HepG2 (cell line): ENCODE measurements around the gene EDN3. TPM values are rescaled to one million over a fixed set of nuclear protein-coding genes. Genes with fewer than 3 reads are reported as not detected.

ENCODE experiments used
- ATAC-seq: fragments of 200-7000 bp; cut with Tn5 transposase; 3 replicates; pipeline ENCODE4 v1.9.1; 2020; ENCODE audit warnings: mild to moderate bottlenecking, moderate library complexity
- BruUV-seq: library from RNA; stranded (reverse); fragments of 400-500 nt; replicated peaks from 2 replicates; lab custom pipeline; 2021; lab: Mats Ljungman, UMichigan
- CTCF ChIA-PET: fragments of 300-600 bp; formaldehyde crosslinking; extraction: SDS; loops from one replicate; lab custom pipeline; 2021; ENCODE audit warnings: low total read pairs, inconsistent platforms, low intra/inter-chr PET ratio; lab: Yijun Ruan, JAX
- POLR2A ChIA-PET: fragments of 350-600 bp; sonication (Branson Sonifier 250); formaldehyde crosslinking; loops from one replicate; lab custom pipeline; 2020; ENCODE audit warnings: antibody characterized with exemption, inconsistent platforms; lab: Yijun Ruan, JAX
- DNase-seq: peaks from one replicate; pipeline ENCODE4 v3.0.0-alpha.2; 2015; ENCODE audit warnings: low spot score
- FAIRE-seq: peaks from 3 replicates; lab custom pipeline; 2011; peaks lifted over from hg19 to GRCh38; lab: Jason Lieb, UNC
- H2AFZ ChIP-seq: one replicate; pipeline ENCODE4 v1.6.1; 2011; ENCODE audit warnings: low read length, inconsistent platforms
- H3K27ac ChIP-seq: fragments of 300-600 bp; 3 replicates; pipeline ENCODE4 v1.8.0; 2011; ENCODE audit warnings: mixed run types, mild to moderate bottlenecking, mixed read lengths, low read length, inconsistent platforms; ENCODE audit not compliant: insufficient read depth; ENCODE audit errors: extremely low read length
- H3K27me3 ChIP-seq, 2 experiments: fragments of 200-600 bp in 1 of 2; 2 replicates in 1 of 2; 3 replicates in 1 of 2; pipeline versions ENCODE4 v1.6.0 to v1.8.0; 2011; ENCODE audit warnings: low read length in 2 of 2, mild to moderate bottlenecking in 2 of 2, moderate library complexity in 2 of 2, inconsistent platforms in 1 of 2; ENCODE audit not compliant: insufficient read depth in 2 of 2, control insufficient read depth in 1 of 2
- H3K36me3 ChIP-seq, 2 experiments: fragments of 200-600 bp in 1 of 2; replicated peaks in 1 of 2; 2 replicates in 1 of 2; 3 replicates in 1 of 2; pipeline versions ENCODE4 v1.5.1 to v1.8.0; 2011; ENCODE audit warnings: low read length in 2 of 2, inconsistent platforms in 1 of 2; ENCODE audit not compliant: insufficient read depth in 2 of 2, control insufficient read depth in 1 of 2
- H3K4me1 ChIP-seq: 2 replicates; pipeline ENCODE4 v1.5.1; 2012; ENCODE audit warnings: low read length, inconsistent platforms; ENCODE audit not compliant: insufficient read depth
- H3K4me2 ChIP-seq: 2 replicates; pipeline ENCODE4 v1.6.0; 2011; ENCODE audit warnings: low read depth, low read length, inconsistent platforms
- H3K4me3 ChIP-seq, 3 experiments: fragments of 200-600 bp in 1 of 3; sonication (generic), shearing (Covaris generic) in 1 of 3; replicated peaks in 1 of 3; 2 replicates each; pipeline ENCODE4 v1.5.1; 2011 to 2016; ENCODE audit warnings: low read length in 3 of 3, inconsistent platforms in 2 of 3, low read depth in 2 of 3, mild to moderate bottlenecking in 2 of 3, control low read depth in 1 of 3, mixed read lengths in 1 of 3; ENCODE audit not compliant: insufficient read depth in 1 of 3
- H3K79me2 ChIP-seq: one replicate; pipeline ENCODE4 v1.6.1; 2011; ENCODE audit warnings: low read length, inconsistent platforms; ENCODE audit not compliant: insufficient read depth
- H3K9ac ChIP-seq: 2 replicates; pipeline ENCODE4 v1.6.0; 2011; ENCODE audit warnings: mild to moderate bottlenecking, low read depth, low read length, inconsistent platforms; ENCODE audit not compliant: insufficient read depth
- H3K9me3 ChIP-seq: 2 replicates; pipeline ENCODE4 v1.5.1; 2012; ENCODE audit warnings: mild to moderate bottlenecking, low read length
- H4K20me1 ChIP-seq: 2 replicates; pipeline ENCODE4 v1.6.0; 2011; ENCODE audit warnings: inconsistent platforms, mild to moderate bottlenecking, low read length, moderate library complexity; ENCODE audit not compliant: insufficient read depth
- BRD4 ChIP-seq: sonication (generic); formaldehyde crosslinking; IDR thresholded peaks from 2 replicates; pipeline ENCODE4 v1.4.0; 2020; ENCODE audit warnings: missing genetic modification reagents
- CCDC6 ChIP-seq: sonication (generic); formaldehyde crosslinking; IDR thresholded peaks from 2 replicates; pipeline ENCODE4 v1.8.1; 2022; ENCODE audit warnings: mild to moderate bottlenecking, missing genetic modification reagents, moderate library complexity
- DR1 ChIP-seq: sonication (generic); formaldehyde crosslinking; IDR thresholded peaks from 2 replicates; pipeline ENCODE4 v1.8.0; 2021; ENCODE audit warnings: mild to moderate bottlenecking, missing genetic modification reagents, inconsistent platforms
- HOXA7 ChIP-seq: sonication (generic); formaldehyde crosslinking; IDR thresholded peaks from 2 replicates; pipeline ENCODE4 v1.8.1; 2022; ENCODE audit warnings: mild to moderate bottlenecking, missing genetic modification reagents, moderate library complexity
- ISX ChIP-seq: sonication (generic); formaldehyde crosslinking; conservative IDR thresholded peaks from 2 replicates; pipeline ENCODE4 v1.5.0; 2020; ENCODE audit warnings: missing genetic modification reagents
- KAT2B ChIP-seq: fragments of 150-350 bp; IDR thresholded peaks from 2 replicates; pipeline ENCODE4 v1.6.1; 2014; ENCODE audit warnings: low read depth, low read length, borderline replicate concordance
- NFIC ChIP-seq: IDR thresholded peaks from 2 replicates; pipeline ENCODE4 v1.6.1; 2012; ENCODE audit warnings: mild to moderate bottlenecking, low read length, inconsistent platforms
- SNAPC2 ChIP-seq: sonication (generic); formaldehyde crosslinking; IDR thresholded peaks from 2 replicates; pipeline ENCODE4 v1.8.1; 2022; ENCODE audit warnings: mild to moderate bottlenecking, missing genetic modification reagents
- TGIF2 ChIP-seq: IDR thresholded peaks from 2 replicates; pipeline ENCODE4 v1.6.1; 2016; ENCODE audit warnings: control low read depth, missing compliant biosample characterization
- ZEB1 ChIP-seq: IDR thresholded peaks from 2 replicates; pipeline ENCODE4 v1.6.1; 2012; ENCODE audit warnings: mild to moderate bottlenecking, low read depth, inconsistent platforms; ENCODE audit not compliant: insufficient replicate concordance
- ZNF205 ChIP-seq: IDR thresholded peaks from 2 replicates; pipeline ENCODE4 v1.6.1; 2018; ENCODE audit warnings: missing biosample characterization, missing genetic modification reagents
- WGBS: methylation state at CpG from one replicate; pipeline ENCODE4 v1.1.6; 2017; ENCODE audit warnings: low lambda C conversion rate; 5-methylcytosine and 5-hydroxymethylcytosine counted together
- in situ Hi-C: cut with HindIII; loops from 2 replicates; pipeline ENCODE4 v1.10.0; 2017; ENCODE audit warnings: low pct_unique_long_range_greater_than_20kb; ENCODE audit not compliant: extremely low pct_ligation_motif_present
- intact Hi-C: fragments of 100-400 bp; cut with micrococcal nuclease; formaldehyde crosslinking; loops from one replicate; pipeline ENCODE4 v1.10.0; 2022; ENCODE audit not compliant: unreplicated experiment
- polyA plus RNA-seq, 8 experiments: library from polyadenylated mRNA; depleted of rRNA in 3 of 8; stranded (reverse) in 7 of 8; unstranded in 1 of 8; fragments of >200 nt; fragmentation: Illumina TruSeq in 4 of 8; extraction: Trizol in 4 of 8; gene quantifications; 2 replicates each; pipeline versions ENCODE4 v1.2.1 to v1.2.3, GENCODE V29; 2011 to 2016; ENCODE audit warnings: low read depth in 4 of 8, missing spikeins in 1 of 8, mixed read lengths in 1 of 8; ENCODE audit not compliant: insufficient read depth in 1 of 8
- total RNA-seq, 5 experiments: library from RNA; depleted of rRNA; stranded (reverse); fragments of >200 nt; fragmentation: Illumina TruSeq; extraction: Trizol; gene quantifications; 2 replicates each; pipeline ENCODE4 v1.2.3, GENCODE V29; 2016; ENCODE audit warnings: low read depth in 1 of 5
- TF ChIP-seq, protein P1 (sequence below): sonication (generic); formaldehyde crosslinking; IDR thresholded peaks from 2 replicates; pipeline ENCODE4 v1.8.0; 2022; ENCODE audit warnings: mild to moderate bottlenecking, missing genetic modification reagents, moderate library complexity
- TF ChIP-seq, protein P2 (sequence below): sonication (generic); formaldehyde crosslinking; IDR thresholded peaks from 2 replicates; pipeline ENCODE4 v1.4.0; 2020; ENCODE audit warnings: mild to moderate bottlenecking, missing genetic modification reagents
- TF ChIP-seq, protein P3 (sequence below): sonication (generic); formaldehyde crosslinking; IDR thresholded peaks from 2 replicates; pipeline ENCODE4 v1.4.0; 2020; ENCODE audit warnings: missing genetic modification reagents

EDN3 gene
- total and polyA plus RNA-seq, 2 of the 13 experiments (the other 11 are each of a cell fraction or from before 2014, with no cell fraction given): not detected

DNA sequence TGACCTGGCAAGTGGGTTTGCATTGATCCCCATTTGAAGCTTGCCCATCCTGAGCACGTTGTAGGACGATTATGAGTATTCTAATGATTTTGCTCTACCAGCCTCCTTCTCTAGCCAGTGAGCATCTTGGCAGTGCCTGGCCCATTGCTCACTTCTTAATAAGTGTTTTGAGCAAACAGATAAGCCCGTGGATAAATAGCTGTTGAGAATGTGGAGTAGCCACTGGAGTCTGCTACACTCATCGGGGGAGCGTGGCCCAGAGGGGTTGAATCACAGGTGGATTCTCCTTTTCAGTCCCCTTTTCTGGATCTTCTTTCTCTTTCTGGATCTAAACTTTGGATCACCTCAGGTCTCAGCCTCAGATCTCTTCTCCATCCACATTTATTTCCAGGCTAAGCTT lies 15.9 kb upstream of the EDN3 start:
- in situ Hi-C loops (no loop called here), intact Hi-C loops (no loop called here)
- Histone ChIP-seq H2AFZ (no peak overlapping the region), H3K4me3 (no peak overlapping the region), H3K79me2 (no peaks in the 10 kb centered on the region), H3K4me2 (no peak overlapping the region), H3K9me3 (no peaks in the 10 kb centered on the region), H4K20me1 (no peaks in the 10 kb centered on the region), H3K9ac (no peak overlapping the region), H3K27ac (no peak overlapping the region), H3K27me3 (peaks cover 2 to 13% of the 10 kb centered on the region in 2 experiments; a peak in 2 of 5 replicates), H3K36me3 (no peaks in the 10 kb centered on the region), H3K4me1 (no peaks in the 10 kb centered on the region)
- DNase-seq: no peak
- no TSS peak for BruUV-seq
- no peak for ATAC-seq
- no peak for FAIRE-seq
- POLR2A ChIA-PET: no interaction called here
- TF ChIP-seq, protein P1, sequence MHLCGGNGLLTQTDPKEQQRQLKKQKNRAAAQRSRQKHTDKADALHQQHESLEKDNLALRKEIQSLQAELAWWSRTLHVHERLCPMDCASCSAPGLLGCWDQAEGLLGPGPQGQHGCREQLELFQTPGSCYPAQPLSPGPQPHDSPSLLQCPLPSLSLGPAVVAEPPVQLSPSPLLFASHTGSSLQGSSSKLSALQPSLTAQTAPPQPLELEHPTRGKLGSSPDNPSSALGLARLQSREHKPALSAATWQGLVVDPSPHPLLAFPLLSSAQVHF (CRISPR knock-in tag): no peak
- TF ChIP-seq ZNF205: no peak
- no peak for TF ChIP-seq TGIF2 (CRISPR knock-in tag)
- TF ChIP-seq NFIC: no peak
- TF ChIP-seq HOXA7 (CRISPR knock-in tag): no peak
- TF ChIP-seq CCDC6 (CRISPR knock-in tag): no peak
- no peak for TF ChIP-seq ZEB1
- TF ChIP-seq, protein P2, sequence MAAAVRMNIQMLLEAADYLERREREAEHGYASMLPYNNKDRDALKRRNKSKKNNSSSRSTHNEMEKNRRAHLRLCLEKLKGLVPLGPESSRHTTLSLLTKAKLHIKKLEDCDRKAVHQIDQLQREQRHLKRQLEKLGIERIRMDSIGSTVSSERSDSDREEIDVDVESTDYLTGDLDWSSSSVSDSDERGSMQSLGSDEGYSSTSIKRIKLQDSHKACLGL (CRISPR knock-in tag): no peak
- TF ChIP-seq DR1 (CRISPR knock-in tag): no peak
- TF ChIP-seq, protein P3, sequence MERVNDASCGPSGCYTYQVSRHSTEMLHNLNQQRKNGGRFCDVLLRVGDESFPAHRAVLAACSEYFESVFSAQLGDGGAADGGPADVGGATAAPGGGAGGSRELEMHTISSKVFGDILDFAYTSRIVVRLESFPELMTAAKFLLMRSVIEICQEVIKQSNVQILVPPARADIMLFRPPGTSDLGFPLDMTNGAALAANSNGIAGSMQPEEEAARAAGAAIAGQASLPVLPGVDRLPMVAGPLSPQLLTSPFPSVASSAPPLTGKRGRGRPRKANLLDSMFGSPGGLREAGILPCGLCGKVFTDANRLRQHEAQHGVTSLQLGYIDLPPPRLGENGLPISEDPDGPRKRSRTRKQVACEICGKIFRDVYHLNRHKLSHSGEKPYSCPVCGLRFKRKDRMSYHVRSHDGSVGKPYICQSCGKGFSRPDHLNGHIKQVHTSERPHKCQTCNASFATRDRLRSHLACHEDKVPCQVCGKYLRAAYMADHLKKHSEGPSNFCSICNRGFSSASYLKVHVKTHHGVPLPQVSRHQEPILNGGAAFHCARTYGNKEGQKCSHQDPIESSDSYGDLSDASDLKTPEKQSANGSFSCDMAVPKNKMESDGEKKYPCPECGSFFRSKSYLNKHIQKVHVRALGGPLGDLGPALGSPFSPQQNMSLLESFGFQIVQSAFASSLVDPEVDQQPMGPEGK (CRISPR knock-in tag): no peak
- TF ChIP-seq KAT2B: no peak
- TF ChIP-seq SNAPC2 (CRISPR knock-in tag): no peak
- TF ChIP-seq BRD4: no peak
- TF ChIP-seq ISX (CRISPR knock-in tag): no peak
- WGBS: 3% methylated on average over 5 of the region's 5 CpGs
- CTCF ChIA-PET: no interaction called here
